HG03432 (cell line): ENCODE data around the gene ADGRA3.

ENCODE experiments used
- ATAC-seq: cut with Tn5 transposase; IDR thresholded peaks from one replicate; pipeline ENCODE4 v1.9.1; 2021; ENCODE audit warnings: mild to moderate bottlenecking, moderate library complexity; ENCODE audit not compliant: unreplicated experiment

The ADGRA3 gene

DNA sequence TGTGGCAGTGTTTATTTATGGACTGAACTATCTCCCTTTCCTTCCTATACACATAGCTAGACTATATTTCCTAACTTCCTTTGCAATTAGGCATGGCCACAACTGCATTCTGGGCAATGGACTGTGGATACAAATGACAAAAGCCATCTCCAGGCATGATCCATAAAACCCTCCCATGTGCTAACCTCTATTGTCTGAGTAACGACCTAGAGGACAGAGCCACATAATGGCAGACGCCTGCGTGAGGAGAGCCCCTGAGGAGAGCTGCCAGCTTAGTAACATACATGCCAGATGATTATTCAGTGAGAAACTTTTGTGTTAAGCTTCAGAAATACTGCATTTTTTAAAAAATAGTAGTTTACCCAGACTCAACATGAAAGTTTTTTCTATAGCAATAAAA lies 142.9 kb downstream of the ADGRA3 start:
- no peak for ATAC-seq

DNA sequence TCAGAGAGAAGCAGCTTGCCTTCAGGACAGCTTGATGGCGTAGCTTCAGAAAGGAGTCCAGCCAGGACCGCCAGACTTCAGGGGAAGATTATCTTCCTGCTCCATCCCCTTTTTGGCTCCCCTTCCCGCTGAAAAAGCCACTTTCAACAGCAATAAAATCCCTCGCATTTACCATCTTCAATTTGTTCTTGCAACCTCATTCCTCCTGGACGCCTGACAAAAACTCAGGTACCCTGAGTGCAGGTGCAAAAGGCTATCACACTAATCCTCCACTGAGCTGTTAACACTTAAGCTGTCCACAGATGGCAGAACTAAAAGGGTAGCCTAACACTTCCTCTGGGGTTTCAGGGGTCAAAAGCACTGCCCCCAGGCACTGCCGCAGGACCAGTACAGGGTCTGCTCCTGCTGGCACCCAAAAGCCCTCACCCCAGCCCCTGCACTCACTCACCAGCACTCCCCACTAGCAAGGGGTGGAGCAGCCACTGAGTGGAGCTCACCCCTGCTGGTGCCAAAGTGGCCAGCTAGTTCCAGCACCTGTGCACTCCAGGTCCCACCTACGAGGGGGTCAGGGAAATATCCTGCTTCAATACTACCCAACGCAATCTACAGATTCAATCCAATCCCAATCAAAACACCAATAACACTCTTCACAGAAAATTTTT lies 145.8 kb downstream of the ADGRA3 start:
- no peak for ATAC-seq

DNA sequence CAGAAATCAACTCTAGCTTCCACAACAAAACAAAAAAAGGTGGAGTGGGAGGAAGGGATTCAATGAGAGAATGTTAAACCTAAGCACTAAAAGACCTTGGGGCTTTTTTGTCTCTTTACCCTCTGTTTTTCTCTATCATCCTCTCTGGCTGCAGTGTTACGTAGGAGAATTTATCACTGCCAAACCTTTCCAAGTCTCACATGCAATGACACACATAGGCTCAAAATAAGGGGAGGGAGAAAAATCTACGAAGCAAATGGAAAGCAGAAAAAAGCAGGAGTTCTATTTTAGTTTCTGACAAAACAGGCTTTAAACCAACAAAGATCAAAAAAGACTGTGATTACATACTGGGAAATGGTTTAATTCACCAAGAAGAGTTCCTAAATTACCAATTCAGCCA lies 152.1 kb downstream of the ADGRA3 start:
- no peak for ATAC-seq

- ATAC-seq = no peak
Observed at GRCh38 chr4:22363036-22363435, 152.8 kb downstream of the ADGRA3 start.

DNA sequence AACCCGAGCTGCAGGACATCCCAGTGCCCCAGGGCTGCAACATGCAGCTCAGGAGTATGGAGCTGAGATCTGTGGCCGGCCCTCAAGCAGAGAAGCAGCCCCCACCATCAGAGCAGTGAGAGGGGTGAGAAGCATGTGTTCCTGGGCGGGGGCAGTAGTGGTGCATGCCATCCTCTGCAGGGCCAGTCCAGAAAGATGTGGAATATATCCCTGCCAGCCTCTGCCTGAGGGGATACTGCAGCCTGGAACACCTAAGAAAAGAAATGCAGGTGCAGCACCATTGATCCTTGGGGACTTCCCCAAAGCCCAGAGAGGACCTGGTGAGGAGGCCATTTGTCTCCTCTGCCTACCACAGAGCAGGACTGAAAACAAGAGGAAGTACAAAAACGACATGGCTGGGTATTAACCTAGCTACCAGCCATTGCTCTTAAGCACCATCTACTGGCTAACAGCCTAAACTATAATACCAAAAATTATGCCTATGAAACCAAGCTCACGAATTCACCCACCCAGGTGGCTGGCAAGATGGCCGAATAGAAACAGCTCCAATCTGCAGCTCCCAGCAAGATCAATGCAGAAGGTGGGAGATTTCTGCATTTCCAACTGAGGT lies 158.8 kb downstream of the ADGRA3 start:
- ATAC-seq = peak; percentile 93

DNA sequence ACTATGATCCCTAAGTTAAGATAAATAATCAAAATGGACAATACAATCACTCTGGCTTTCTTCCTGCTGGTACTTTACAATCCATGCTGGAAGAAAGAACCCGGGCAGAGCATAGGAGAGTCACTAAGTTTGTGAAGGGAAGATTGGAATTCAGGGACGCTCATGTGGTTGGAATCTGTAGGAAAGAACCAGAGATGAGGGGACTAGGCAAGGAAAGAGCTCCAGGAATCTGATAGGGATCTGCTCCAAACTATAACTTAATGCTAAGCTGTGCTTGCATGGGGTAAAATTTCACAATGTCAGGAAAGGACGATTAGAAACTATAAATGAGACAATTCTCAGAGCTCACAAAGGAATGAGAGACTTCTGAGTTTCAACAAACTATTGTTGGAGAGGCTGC lies 167.5 kb downstream of the ADGRA3 start:
- ATAC-seq = no peak

- ATAC-seq = no peak
Observed at GRCh38 chr4:22345678-22346077, 170.2 kb downstream of the ADGRA3 start.

DNA sequence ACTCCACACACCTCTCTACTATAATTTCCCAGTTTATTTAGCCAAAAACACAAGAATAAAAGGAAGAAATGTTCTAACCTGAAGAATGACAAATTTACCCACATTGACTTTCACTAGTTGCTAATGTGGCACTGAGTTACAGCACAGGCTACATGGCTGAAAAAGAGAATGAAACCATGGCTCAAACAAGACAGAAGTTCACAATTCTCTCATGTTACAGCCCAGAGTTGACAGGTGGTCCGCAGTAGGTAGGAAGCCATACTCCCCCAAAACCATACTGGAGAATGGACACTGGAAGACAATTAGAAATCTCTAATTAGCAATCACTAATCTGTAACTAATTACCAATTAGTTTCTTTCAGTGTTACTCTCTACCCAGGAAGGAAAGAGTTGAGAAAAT lies 170.8 kb downstream of the ADGRA3 start:
- ATAC-seq = no peak

DNA sequence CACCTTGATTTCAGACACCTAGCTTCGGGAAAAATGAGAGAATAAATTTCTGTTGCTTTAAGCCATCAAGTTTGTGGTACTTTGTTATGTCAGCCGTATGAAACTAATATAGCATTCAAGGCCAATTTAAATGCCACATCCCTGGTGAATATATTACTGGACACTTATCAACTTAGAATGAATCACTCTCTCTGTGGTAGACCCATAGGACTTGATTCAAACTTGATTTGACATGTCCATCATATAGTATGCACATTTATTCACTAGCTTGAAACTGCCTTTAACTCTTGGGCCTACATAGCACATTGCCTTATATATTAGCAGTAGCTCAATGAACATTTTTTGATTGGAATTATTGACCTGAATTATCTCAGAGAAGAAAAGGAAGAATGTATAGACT lies 172.3 kb downstream of the ADGRA3 start:
- ATAC-seq = no peak

DNA sequence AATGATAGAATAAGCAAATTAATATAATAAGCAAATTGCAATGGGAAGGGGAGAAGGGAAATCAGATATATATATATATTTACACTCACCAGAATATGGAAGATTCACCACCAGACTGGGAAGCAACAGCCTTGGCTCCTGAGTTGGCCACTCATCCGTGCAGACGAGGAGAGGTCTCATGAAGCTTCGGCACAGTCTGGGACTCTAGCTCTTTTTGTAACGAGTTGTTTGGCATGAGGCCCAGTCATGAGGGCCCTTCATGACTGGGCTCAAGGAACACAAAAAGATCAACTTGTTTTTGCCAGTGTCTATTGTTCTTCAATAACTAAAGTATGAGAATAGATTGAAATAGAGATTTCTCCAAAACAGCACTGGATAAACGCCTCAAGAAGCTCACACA lies 176.4 kb downstream of the ADGRA3 start:
- ATAC-seq = no peak

GRCh38 chr4:22338796-22339195 lies 177.1 kb downstream of the ADGRA3 start:
- ATAC-seq = no peak
